ENCODE results near the gene UNG. TPM values are rescaled to one million over a fixed set of nuclear protein-coding genes. Genes with fewer than 3 reads are reported as not detected.

The UNG gene
- total RNA-seq, 1 experiment from 2014 or later, result 188 TPM

DNA sequence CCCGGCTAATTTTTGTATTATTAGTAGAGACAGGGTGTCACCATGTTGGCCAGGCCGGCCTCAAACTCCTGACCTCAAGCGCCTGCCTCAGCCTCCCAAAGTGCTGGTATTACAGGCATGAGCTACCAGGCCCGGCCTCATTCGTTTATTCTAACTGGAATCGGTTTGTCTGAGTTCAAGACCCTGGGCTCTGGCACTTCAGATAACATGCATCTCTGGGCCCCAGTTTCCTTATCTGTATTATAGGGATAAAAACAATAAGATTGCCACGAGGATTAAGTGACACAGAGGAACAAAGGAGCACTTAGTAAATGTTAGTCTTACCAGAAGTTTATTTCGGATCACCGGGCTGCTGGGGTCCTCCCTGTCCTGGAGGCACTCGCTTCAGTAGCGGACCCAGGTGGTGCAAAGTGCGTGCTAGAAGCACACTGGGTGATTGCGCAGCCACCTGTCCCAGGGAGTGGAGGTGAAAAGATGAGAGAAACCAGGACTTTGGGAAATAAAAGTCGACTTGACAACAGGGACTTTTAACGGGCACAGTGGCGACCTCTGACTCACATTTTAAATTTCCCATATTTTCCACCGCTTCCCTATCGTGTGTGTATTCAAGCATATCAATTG lies 56.5 kb downstream of the UNG start:
- Histone ChIP-seq H3K23me2 (ENCODE audit: insufficient read length, low read depth, low read length, poor library complexity, severe bottlenecking) (peaks cover 8% of the 10 kb centered on the region), H4K91ac (ENCODE audit: insufficient read length, low read depth, low read length) (no peak overlapping the region), H4K8ac (replicated peaks; ENCODE audit: insufficient read length, low read depth, low read length) (no peak overlapping the region), H3K56ac (ENCODE audit: insufficient read length, low read depth, low read length) (no peak overlapping the region), H4K20me1 (ENCODE audit: control insufficient read depth, insufficient read depth, insufficient read length) (no peaks in the 10 kb centered on the region), H2BK5ac (ENCODE audit: insufficient read length, low read length) (no peak overlapping the region), H3K79me1 (ENCODE audit: insufficient read depth, low read depth, low read length, poor library complexity, severe bottlenecking) (no peaks in the 10 kb centered on the region), H3K79me2 (ENCODE audit: insufficient read depth, low read length) (no peaks in the 10 kb centered on the region), H4K5ac (ENCODE audit: insufficient read length, low read depth, low read length) (no peak overlapping the region), H3K27ac (ENCODE audit: insufficient read length, low read depth, low read length) (no peak overlapping the region), H2AK5ac (ENCODE audit: insufficient read length, low read length) (no peak overlapping the region), H3K18ac (ENCODE audit: insufficient read length, low read depth, low read length) (no peak overlapping the region), H3K14ac (ENCODE audit: insufficient read depth, low read length) (no peak overlapping the region), H3T11ph (ENCODE audit: low read length) (no peak overlapping the region), H3K9ac (ENCODE audit: extremely low read depth, insufficient read length, low read length) (peak overlapping the region; percentile 37), H3K4me2 (ENCODE audit: insufficient read depth, insufficient read length, low read length) (peak overlapping the region; percentile 95), H3K4ac (ENCODE audit: low read depth, low read length) (no peak overlapping the region), H2BK120ac (ENCODE audit: low read depth, low read length, poor library complexity, severe bottlenecking) (no peak overlapping the region), H2BK20ac (ENCODE audit: low read depth, low read length, poor library complexity, severe bottlenecking) (no peak overlapping the region), H2AFZ (ENCODE audit: low read length) (peak overlapping the region; percentile 80), H3K9me3 (ENCODE audit: control insufficient read depth, low read depth, low read length) (no peaks in the 10 kb centered on the region), H3K4me1 (ENCODE audit: insufficient read depth, low read length) (no peaks in the 10 kb centered on the region), H2BK12ac (ENCODE audit: insufficient read length, low read depth, low read length) (no peak overlapping the region), H2BK15ac (ENCODE audit: low read depth, low read length) (no peak overlapping the region), H3K23ac (ENCODE audit: insufficient read length, low read depth, low read length) (no peak overlapping the region), H3K27me3 (ENCODE audit: insufficient read depth, low read length) (no peaks in the 10 kb centered on the region)
- peaks cover 13 to 15% of the 10 kb centered on the region in 2 experiments for H3K4me1 Mint-ChIP-seq
- peaks cover 22% of the 10 kb centered on the region for H3K27me3 Mint-ChIP-seq (ENCODE audit: low read depth)
- peak overlapping the region; percentile 85 to 90 for H3K4me3 Mint-ChIP-seq
- no CpG with 5 or more reads among the region's 18 CpGs for WGBS (ENCODE audit: extremely low coverage, insufficient read length, low lambda C conversion rate)
- TF ChIP-seq, protein P1, sequence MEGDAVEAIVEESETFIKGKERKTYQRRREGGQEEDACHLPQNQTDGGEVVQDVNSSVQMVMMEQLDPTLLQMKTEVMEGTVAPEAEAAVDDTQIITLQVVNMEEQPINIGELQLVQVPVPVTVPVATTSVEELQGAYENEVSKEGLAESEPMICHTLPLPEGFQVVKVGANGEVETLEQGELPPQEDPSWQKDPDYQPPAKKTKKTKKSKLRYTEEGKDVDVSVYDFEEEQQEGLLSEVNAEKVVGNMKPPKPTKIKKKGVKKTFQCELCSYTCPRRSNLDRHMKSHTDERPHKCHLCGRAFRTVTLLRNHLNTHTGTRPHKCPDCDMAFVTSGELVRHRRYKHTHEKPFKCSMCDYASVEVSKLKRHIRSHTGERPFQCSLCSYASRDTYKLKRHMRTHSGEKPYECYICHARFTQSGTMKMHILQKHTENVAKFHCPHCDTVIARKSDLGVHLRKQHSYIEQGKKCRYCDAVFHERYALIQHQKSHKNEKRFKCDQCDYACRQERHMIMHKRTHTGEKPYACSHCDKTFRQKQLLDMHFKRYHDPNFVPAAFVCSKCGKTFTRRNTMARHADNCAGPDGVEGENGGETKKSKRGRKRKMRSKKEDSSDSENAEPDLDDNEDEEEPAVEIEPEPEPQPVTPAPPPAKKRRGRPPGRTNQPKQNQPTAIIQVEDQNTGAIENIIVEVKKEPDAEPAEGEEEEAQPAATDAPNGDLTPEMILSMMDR (conservative IDR thresholded peaks at IDR 0.05), result no peak
- no peaks in the 10 kb centered on the region for H3K9me3 Mint-ChIP-seq
- no peaks in the 10 kb centered on the region for H3K36me3 Mint-ChIP-seq (ENCODE audit: insufficient read depth in 1 of 3, low read depth in 3 of 3)
- DNase-seq, result peak; percentile 57
- H3K27ac Mint-ChIP-seq, result peak overlapping the region in 1 of 3 experiments; percentile 74; a peak in 1 of 7 replicates
